Muscle of arm (tissue), 12 donors: ENCODE data around the gene LNP1. TPM values are rescaled to one million over a fixed set of nuclear protein-coding genes. Genes with fewer than 3 reads are reported as not detected.
"Not testable (repeated sequence)": the region's sequence is repeated elsewhere in the genome, so short reads cannot be mapped to it uniquely, and the experiment has no call there.

Source experiments
- DNase-seq: peaks from one replicate; pipeline ENCODE4 v3.0.0-alpha.2; 2013
- polyA plus RNA-seq, 12 donors: library from polyadenylated mRNA; unstranded; fragments of 120-200 nt; gene quantifications; one replicate each; pipeline ENCODE4 v1.2.1, GENCODE V29; 2013; ENCODE audit not compliant: insufficient read length in 12 of 12

The LNP1 gene
- polyA plus RNA-seq, 12 donors = 4.7 to 7.8 (median 7.0) TPM; not detected in 1

GRCh38 chr3:100426067-100426682 lies 24.8 kb downstream of the LNP1 start:
- DNase-seq = no peak

GRCh38 chr3:100427699-100428098 lies 26.4 kb downstream of the LNP1 start:
- DNase-seq = no peak

DNA sequence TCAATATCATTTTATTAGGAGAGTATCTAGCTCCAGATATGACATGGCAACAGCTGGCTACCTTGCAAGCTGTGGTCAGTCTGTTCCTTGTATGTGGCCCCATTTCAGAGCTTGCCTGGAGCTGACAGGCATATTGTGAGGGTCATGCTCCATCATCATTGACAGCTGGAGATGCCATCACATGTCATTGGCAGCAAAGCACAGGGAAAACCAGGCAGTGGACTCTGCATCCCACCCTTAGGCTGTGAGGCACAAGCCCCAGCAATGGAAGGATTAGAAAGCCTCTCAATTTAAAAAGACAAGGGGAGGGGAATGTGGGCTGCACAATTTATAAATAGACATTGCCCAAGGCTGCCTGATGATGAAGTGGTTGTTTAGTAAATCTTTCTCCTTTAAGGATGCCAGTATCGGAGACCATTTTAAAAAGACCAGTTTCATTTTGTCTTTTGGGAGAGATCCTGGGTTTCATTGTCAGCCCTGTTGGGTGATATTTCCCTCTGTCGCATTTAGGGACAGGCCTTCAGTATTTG lies 27.9 kb downstream of the LNP1 start:
- DNase-seq = no peak

- no peak for DNase-seq
Observed at GRCh38 chr3:100436951-100437350, 35.6 kb downstream of the LNP1 start.

GRCh38 chr3:100437721-100438622 lies 36.6 kb downstream of the LNP1 start:
- no peak for DNase-seq

DNA sequence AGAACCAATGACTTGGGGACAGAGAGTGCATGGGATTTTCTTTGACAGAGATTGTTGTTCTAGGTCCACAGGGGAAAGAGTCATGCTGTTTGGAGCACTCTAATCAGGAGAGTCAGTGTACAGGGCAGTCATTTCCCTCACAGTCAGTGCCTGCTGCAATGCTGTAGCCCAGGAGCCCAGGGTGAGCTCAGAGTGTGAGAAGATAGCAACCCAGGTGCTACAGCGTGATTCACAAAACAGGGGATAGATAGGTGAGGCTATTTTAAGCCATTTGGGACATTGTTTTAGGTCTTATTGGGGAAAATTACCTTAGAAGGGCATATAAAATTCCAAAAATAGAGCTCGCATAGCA lies 37.3 kb downstream of the LNP1 start:
- DNase-seq = no peak

DNA sequence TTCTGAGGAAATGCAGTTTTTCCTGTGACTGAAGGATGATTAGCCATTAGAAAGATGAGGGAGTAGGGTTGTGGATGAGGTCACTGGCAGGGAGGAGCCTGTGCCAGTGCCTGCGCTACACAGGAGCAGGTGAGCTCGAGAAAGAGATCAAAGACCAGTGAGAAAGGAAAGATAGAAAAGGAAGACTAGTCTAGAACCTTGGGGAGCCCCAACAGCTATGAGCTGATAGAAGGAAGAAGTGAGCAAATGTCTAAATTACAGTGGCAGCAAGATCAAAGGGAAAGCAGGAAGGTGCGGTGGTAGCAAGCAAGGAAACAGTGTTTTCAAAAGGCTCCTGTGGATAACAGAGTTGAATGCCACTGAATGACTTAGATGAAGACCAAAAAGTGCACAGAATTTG lies 39.6 kb downstream of the LNP1 start:
- DNase-seq = no peak

DNA sequence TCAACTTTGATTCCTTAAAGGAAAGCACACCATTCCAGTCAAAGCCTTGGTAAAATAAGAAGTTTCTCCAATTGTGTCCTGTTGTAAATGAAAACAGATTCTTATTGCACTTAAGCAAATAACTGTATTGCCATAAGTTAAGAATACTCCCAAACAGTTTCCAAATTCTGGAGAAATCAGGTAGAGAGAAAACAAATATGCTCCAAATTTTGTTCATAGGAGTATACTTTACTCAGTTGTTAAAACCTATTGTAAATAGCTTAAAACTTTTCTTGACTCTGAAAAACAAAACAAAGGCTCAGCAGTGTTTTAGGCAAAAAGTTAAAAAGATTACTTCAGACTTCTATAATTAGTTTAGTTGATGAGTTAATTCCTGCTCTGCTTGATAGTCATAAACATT lies 42.4 kb downstream of the LNP1 start:
- no peak for DNase-seq

- DNase-seq = not testable (repeated sequence)
Observed at GRCh38 chr3:100447067-100447466, 45.7 kb downstream of the LNP1 start.

DNA sequence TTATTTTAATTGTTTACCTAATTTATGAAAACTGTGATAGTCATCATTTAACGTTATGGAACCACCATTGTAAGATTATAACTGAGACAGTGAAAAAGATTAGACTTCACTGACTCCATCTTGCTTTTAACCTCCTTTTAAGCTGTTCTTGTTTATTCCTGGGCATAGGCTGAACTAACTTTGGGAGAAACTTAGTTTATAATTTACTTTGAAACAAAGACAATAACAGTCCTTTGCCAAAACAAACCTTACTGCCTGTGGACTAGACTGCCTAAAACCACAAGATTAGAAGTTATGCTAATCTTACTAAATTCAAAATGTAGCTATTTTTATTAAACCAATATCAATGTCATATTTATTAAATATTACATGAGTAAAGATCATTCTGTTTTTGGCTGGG lies 46.7 kb downstream of the LNP1 start:
- DNase-seq = no peak

GRCh38 chr3:100449214-100449613 lies 47.9 kb downstream of the LNP1 start:
- DNase-seq = no peak

- DNase-seq = no peak
Observed at GRCh38 chr3:100454677-100455076, 53.3 kb downstream of the LNP1 start.

DNA sequence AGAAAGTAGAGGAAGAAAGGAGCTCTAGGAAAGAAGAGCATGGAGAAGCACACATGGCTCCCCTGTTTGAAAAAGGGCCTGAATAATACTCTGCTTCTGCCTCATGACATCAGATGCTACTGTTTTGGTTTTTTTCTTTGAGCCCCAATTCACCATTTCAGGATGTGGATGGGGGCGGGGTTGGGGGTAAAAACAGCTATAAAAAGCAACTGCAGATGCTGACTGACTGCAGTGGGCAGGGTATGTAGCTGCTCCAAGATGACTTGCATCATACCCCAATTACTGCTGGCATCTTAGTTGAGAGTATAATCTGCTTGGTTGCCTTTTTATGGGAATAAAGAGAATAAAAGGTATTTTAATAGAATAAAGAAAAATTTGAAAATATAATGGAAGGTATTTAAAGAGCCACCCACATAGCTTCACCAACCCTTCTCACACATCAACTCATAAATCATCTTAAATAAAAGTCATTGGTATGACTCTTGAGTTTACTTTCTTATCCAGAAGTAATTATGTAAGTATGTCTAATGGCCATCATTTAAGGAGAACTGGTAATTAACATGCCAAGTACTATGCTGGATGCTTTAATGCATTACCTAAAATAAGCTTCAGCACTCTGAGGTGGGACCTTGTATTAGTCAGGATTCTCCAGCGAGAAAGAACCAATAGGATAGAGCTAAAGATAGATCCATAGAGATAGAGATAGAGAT lies 54.7 kb downstream of the LNP1 start:
- no peak for DNase-seq

- DNase-seq = no peak
Observed at GRCh38 chr3:100456745-100457144, 55.4 kb downstream of the LNP1 start.

GRCh38 chr3:100457811-100458210 lies 56.5 kb downstream of the LNP1 start:
- DNase-seq = no peak

- DNase-seq = no peak
Observed at GRCh38 chr3:100458814-100459213, 57.5 kb downstream of the LNP1 start.

- DNase-seq = peak; percentile 33
Observed at GRCh38 chr3:100463002-100463401, 61.7 kb downstream of the LNP1 start.

GRCh38 chr3:100463646-100464155 lies 62.4 kb downstream of the LNP1 start:
- no peak for DNase-seq

DNA sequence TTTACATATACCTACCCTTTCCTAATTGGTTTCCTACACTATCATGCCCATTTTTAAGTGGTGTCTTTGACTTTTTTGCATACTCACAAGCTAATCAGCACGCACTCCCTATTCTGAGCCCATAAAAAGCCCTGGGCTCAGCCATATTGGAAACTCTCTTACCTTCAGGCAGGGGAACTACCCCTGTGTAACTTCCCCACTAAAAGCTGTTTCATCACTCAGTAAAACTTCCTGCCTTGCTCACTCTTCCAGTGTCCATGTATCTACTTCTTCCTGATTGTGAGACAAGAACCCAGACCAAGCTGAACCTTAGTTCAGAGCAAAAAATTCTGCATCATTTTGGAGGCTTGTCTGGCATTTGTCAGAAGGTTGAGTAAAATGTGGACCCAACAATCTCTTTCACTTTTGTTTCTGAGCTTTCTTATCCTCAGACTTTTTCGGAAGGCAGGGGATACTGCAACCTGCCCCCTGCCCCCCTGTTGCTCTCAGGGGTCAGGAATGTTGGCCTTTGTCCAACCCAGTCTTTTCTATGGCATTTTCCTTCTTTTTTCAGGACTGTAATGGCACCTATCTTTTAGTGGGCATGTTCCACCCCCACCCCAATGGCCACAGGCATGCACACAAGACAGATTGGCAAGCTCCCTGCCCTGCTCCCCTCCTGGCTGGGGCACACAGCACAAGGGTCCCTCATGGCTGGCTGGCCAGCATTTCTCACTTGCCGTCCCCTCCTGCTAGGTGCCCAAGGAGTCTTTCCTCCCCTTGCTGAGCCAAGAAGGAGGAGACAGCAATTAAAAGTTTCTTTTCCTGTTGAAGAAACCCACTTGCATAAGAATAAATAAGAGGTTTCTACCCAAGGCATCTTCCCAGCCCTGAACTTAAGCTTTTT lies 64.8 kb downstream of the LNP1 start:
- no peak for DNase-seq

- no peak for DNase-seq
Observed at GRCh38 chr3:100467133-100467532, 65.8 kb downstream of the LNP1 start.

DNA sequence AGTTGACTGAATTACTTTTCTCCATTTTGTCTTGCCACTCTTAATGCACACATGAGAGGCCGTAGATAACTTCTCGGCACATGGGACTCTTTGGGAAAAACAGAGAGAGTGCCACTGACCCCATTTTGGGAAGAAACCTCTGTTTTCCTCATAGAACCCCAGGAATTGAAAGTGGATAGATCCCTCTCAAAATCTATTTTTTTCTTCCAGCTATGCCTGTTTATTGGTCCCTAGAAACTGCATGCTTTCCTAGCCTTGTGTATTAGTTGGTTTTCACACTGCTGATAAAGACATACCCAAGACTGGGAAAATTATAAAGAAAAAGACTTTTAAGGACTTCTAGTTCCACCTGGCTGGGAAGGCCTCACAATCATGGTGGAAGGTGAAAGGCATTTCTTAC lies 67.3 kb downstream of the LNP1 start:
- DNase-seq = no peak
